Activated CD8-positive, alpha-beta memory T cell treated with anti-CD3 and anti-CD28 coated beads for 4 hours (primary cell): ENCODE measurements around the gene WFS1.

Source experiments
- DNase-seq, 2 donors: peaks; one replicate each; pipeline ENCODE4 v3.0.0-alpha.2; 2020; ENCODE audit warnings: low read depth in 2 of 2

Gene WFS1

GRCh38 chr4:6279582-6280289 is 10.1 kb downstream of the WFS1 start:
- DNase-seq, result no peak

GRCh38 chr4:6280365-6280996 is 10.8 kb downstream of the WFS1 start:
- no peak for DNase-seq

GRCh38 chr4:6281436-6282313 is 12.0 kb downstream of the WFS1 start:
- DNase-seq, result no peak

- DNase-seq, result no peak
These were observed 12.7 kb downstream of the WFS1 start for GRCh38 chr4:6282314-6282771.

- DNase-seq, result no peak
These were observed 13.6 kb downstream of the WFS1 start for GRCh38 chr4:6283282-6283681.

GRCh38 chr4:6287017-6287788 is 17.6 kb downstream of the WFS1 start:
- no peak for DNase-seq

GRCh38 chr4:6288342-6288741 is 18.7 kb downstream of the WFS1 start:
- DNase-seq, result no peak

GRCh38 chr4:6288871-6289270 is 19.2 kb downstream of the WFS1 start:
- no peak for DNase-seq

- no peak for DNase-seq
These were observed 20.6 kb downstream of the WFS1 start for GRCh38 chr4:6290256-6290655.

GRCh38 chr4:6290769-6291547 is 21.3 kb downstream of the WFS1 start:
- no peak for DNase-seq

GRCh38 chr4:6291784-6292297 is 22.2 kb downstream of the WFS1 start:
- DNase-seq, result no peak

- no peak for DNase-seq
These were observed 22.9 kb downstream of the WFS1 start for GRCh38 chr4:6292376-6293096.

GRCh38 chr4:6293097-6293445 is 23.4 kb downstream of the WFS1 start:
- DNase-seq, result no peak

- no peak for DNase-seq
These were observed 24.0 kb downstream of the WFS1 start for GRCh38 chr4:6293661-6294060.

- no peak for DNase-seq
These were observed 25.2 kb downstream of the WFS1 start for GRCh38 chr4:6294705-6295421.

GRCh38 chr4:6295495-6295894 is 25.8 kb downstream of the WFS1 start:
- DNase-seq, result no peak

GRCh38 chr4:6296026-6296425 is 26.4 kb downstream of the WFS1 start:
- no peak for DNase-seq

- DNase-seq, result no peak
These were observed 27.7 kb downstream of the WFS1 start for GRCh38 chr4:6297266-6297815.

GRCh38 chr4:6298035-6298434 is 28.4 kb downstream of the WFS1 start:
- no peak for DNase-seq
